Measurements from ENCODE around the gene DNAJB6.

DNAJB6 gene

DNA sequence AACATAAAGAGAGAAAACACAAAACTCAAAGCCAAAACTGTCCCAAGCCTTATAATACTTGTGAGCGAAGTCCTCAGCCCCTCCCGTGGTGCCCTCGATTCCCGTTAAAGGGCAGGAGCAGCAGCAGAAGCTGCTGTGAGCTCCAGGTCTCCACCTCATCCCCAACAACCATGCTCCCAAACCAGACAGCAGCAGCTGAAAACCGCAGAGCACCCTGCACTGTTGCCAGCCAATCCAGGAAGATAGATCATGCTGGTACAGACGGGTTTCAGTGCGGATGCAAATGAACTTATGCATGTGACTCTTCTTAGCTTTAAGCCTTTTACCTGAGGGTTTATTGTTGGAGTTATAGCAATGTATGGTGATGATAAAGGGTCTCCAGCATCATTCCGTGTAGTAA lies 97.9 kb downstream of the DNAJB6 start:
- Histone ChIP-seq H3K4me1 (peaks cover 25% of the 10 kb centered on the region), H3K9me3 (no peaks in the 10 kb centered on the region), H3K27me3 (no peaks in the 10 kb centered on the region), H3K9ac (no peak overlapping the region), H3K4me2 (no peak overlapping the region), H3K4me3 (no peak overlapping the region), H4K20me1 (no peaks in the 10 kb centered on the region), H3K27ac (no peak overlapping the region), H3K36me3 (no peaks in the 10 kb centered on the region)
- no peak for TF ChIP-seq Cebpa-rat (IDR thresholded peaks at IDR 0.05)

DNA sequence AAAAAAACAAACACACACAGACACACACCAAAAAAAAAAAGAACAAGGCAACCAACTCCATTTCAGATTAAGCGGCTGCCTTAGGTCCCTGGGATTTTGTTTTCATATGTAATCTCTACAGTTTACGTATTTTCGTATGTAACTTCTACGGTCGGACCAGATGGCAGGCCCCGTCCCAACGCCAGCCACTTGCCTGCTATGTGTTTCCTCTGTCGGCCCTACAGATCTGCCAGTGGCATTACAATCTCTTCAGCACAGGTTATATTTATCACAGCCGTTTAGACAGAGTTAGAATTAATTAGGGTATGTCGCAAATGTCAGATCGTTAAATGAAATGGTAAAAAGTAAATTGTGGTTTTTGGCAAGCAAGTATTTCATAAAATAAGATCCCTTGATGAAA lies 99.3 kb downstream of the DNAJB6 start:
- Histone ChIP-seq H3K36me3 (no peaks in the 10 kb centered on the region), H3K9me3 (no peaks in the 10 kb centered on the region), H3K27ac (no peak overlapping the region), H3K4me3 (no peak overlapping the region), H4K20me1 (no peaks in the 10 kb centered on the region), H3K9ac (no peak overlapping the region), H3K4me2 (no peak overlapping the region), H3K4me1 (peaks cover 27% of the 10 kb centered on the region), H3K27me3 (no peaks in the 10 kb centered on the region)
- no peak for TF ChIP-seq Cebpa-rat (IDR thresholded peaks at IDR 0.05)

- Histone ChIP-seq H3K4me3 (no peak overlapping the region), H3K27me3 (no peaks in the 10 kb centered on the region), H3K27ac (no peak overlapping the region), H3K4me1 (peaks cover 19% of the 10 kb centered on the region), H3K36me3 (no peaks in the 10 kb centered on the region), H3K9ac (no peak overlapping the region), H3K4me2 (no peak overlapping the region), H4K20me1 (no peaks in the 10 kb centered on the region), H3K9me3 (no peaks in the 10 kb centered on the region)
- TF ChIP-seq Cebpa-rat (IDR thresholded peaks at IDR 0.05), result no peak
Observed at GRCh38 chr7:157436763-157437480, 100.1 kb downstream of the DNAJB6 start.

GRCh38 chr7:157437519-157438061 lies 100.8 kb downstream of the DNAJB6 start:
- H3K9me3 ChIP-seq, result peaks cover 2% of the 10 kb centered on the region; the same call in 1 of the 2 replicates
- H3K27ac ChIP-seq, result no peak overlapping the region
- TF ChIP-seq Cebpa-rat (IDR thresholded peaks at IDR 0.05), result no peak
- no peaks in the 10 kb centered on the region for H4K20me1 ChIP-seq
- no peak overlapping the region for H3K4me3 ChIP-seq
- no peak overlapping the region for H3K4me2 ChIP-seq
- H3K36me3 ChIP-seq, result no peaks in the 10 kb centered on the region
- H3K4me1 ChIP-seq, result peaks cover 12% of the 10 kb centered on the region
- no peaks in the 10 kb centered on the region for H3K27me3 ChIP-seq
- no peak overlapping the region for H3K9ac ChIP-seq

DNA sequence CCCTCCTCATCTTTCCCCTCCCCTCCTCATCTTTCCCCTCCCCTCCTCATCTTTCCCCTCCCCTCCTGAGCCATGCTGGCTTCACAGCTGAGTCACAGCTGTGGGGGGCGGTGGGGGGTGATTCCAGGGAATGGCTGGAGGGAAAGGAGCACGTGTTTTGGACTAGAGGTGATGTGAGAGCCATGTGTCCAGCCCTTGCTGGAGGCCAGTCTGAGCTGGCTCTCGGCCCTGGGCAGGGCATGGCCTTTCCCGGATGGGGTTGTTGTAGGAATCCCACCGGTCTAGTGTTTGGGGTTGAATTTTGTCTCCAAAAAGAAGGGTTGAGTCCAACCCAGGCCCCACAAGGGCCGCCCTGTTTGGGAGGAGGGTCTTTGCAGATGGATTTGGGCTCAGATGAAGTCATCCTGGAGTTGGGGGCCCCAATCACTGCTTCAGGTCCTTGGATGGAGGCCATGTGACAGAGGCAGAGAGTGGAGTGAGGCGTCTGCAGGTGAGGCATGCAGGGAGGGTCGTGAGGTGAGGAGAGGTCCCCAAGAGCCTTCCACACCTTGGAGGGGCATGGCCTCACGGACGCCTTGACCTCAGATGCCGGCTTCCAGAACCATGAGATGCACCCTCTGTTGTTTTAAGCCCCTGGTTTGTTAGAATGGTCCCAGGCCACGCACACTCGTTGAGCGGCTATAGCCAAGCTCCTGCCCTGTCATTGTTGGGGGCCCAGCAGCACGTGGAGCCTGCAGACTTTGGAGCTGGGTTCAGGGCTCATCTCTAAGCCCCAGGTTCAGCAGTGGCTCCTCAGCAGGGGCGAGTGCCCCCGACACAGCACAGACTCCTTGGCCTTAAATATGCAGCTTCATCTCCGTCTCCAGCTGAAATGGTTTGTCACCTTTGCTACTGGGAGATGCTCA lies 101.6 kb downstream of the DNAJB6 start:
- no peaks in the 10 kb centered on the region for H3K27me3 ChIP-seq
- H3K27ac ChIP-seq, result no peak overlapping the region
- H3K9me3 ChIP-seq, result peaks cover 6% of the 10 kb centered on the region; the same call in 1 of the 2 replicates
- no peak overlapping the region for H3K9ac ChIP-seq
- no peaks in the 10 kb centered on the region for H3K36me3 ChIP-seq
- H4K20me1 ChIP-seq, result no peaks in the 10 kb centered on the region
- no peak for TF ChIP-seq Cebpa-rat (IDR thresholded peaks at IDR 0.05)
- H3K4me3 ChIP-seq, result no peak overlapping the region
- H3K4me1 ChIP-seq, result peaks cover 9% of the 10 kb centered on the region
- H3K4me2 ChIP-seq, result no peak overlapping the region

GRCh38 chr7:157439149-157439548 lies 102.3 kb downstream of the DNAJB6 start:
- H3K27ac ChIP-seq, result no peak overlapping the region
- H3K36me3 ChIP-seq, result no peaks in the 10 kb centered on the region
- no peaks in the 10 kb centered on the region for H4K20me1 ChIP-seq
- H3K9me3 ChIP-seq, result peaks cover 6% of the 10 kb centered on the region; the same call in 1 of the 2 replicates
- no peaks in the 10 kb centered on the region for H3K27me3 ChIP-seq
- peaks cover 10% of the 10 kb centered on the region for H3K4me1 ChIP-seq
- H3K4me2 ChIP-seq, result no peak overlapping the region
- H3K4me3 ChIP-seq, result no peak overlapping the region
- H3K9ac ChIP-seq, result no peak overlapping the region
- TF ChIP-seq Cebpa-rat (IDR thresholded peaks at IDR 0.05), result no peak

DNA sequence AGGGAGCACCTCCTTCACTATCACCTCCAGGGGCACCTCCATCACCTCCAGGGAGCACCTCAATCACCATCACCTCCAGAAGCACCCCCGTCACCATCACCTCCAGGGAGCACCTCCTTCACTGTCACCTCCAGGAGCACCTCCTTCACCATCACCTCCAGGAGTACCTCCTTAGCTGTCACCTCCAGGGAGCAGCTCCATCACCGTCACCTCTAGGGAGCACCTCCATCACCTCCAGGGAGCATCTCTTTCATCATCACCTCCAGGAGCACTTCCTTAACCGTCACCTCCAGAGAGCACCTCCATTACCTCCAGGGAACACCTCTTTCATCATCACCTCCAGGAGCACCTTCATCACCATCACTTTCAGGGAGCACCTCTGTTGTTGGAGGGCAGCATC lies 103.0 kb downstream of the DNAJB6 start:
- Histone ChIP-seq H3K27me3 (no peaks in the 10 kb centered on the region), H3K4me1 (peaks cover 16% of the 10 kb centered on the region), H4K20me1 (no peaks in the 10 kb centered on the region), H3K4me3 (no peak overlapping the region), H3K27ac (no peak overlapping the region), H3K9me3 (peaks cover 6% of the 10 kb centered on the region; the same call in 1 of the 2 replicates), H3K9ac (no peak overlapping the region), H3K36me3 (no peaks in the 10 kb centered on the region), H3K4me2 (no peak overlapping the region)
- TF ChIP-seq Cebpa-rat (IDR thresholded peaks at IDR 0.05), result no peak

DNA sequence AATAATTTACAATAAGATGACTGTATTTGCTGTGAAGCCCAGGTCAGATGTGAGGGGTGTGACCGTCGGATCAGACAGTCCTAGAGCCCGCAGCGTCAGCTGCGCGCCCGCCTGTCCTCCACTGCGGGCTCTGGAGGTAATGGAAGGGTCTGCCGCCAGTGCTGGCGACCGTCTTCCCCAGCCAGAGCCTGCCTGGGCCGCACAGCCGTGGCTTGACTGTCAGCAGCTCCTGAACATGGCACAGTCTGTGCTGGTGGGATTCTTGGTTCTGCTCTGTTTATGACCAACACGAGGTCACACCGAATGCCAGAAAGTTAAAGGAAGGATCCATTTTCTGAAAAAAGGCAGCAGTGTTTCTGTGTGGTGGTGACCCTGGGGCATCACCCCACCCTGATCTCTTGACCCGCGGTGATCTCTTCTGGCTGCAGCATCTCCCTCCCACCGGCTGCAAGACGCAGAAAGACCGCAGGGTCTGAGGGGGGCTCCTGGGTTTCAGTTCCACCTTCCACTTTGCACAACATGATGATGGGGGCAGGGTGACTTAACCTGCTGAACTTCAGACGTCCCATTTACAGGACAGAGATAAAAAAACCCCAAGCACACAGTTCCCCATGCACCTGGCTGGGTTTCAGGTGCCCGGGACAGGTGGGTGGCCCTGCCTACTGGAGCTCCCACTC lies 103.7 kb downstream of the DNAJB6 start:
- Histone ChIP-seq H3K27me3 (no peaks in the 10 kb centered on the region), H4K20me1 (no peaks in the 10 kb centered on the region), H3K9ac (no peak overlapping the region), H3K9me3 (peaks cover 6% of the 10 kb centered on the region; the same call in 1 of the 2 replicates), H3K27ac (no peak overlapping the region), H3K4me1 (peaks cover 24% of the 10 kb centered on the region), H3K4me2 (peak overlapping the region; percentile 56), H3K36me3 (no peaks in the 10 kb centered on the region), H3K4me3 (no peak overlapping the region)
- TF ChIP-seq Cebpa-rat (IDR thresholded peaks at IDR 0.05), result no peak

- peaks cover 24% of the 10 kb centered on the region for H3K4me1 ChIP-seq
- H3K27me3 ChIP-seq, result no peaks in the 10 kb centered on the region
- H3K4me3 ChIP-seq, result no peak overlapping the region
- H3K27ac ChIP-seq, result no peak overlapping the region
- peak overlapping the region; percentile 56 for H3K4me2 ChIP-seq
- no peak for TF ChIP-seq Cebpa-rat (IDR thresholded peaks at IDR 0.05)
- no peak overlapping the region for H3K9ac ChIP-seq
- peaks cover 6% of the 10 kb centered on the region; the same call in 1 of the 2 replicates for H3K9me3 ChIP-seq
- no peaks in the 10 kb centered on the region for H4K20me1 ChIP-seq
- no peaks in the 10 kb centered on the region for H3K36me3 ChIP-seq
Observed at GRCh38 chr7:157441023-157441399, 104.2 kb downstream of the DNAJB6 start.

Data from BLaER1 (cell line).